ENCODE data around the gene SEC61B.

DNA sequence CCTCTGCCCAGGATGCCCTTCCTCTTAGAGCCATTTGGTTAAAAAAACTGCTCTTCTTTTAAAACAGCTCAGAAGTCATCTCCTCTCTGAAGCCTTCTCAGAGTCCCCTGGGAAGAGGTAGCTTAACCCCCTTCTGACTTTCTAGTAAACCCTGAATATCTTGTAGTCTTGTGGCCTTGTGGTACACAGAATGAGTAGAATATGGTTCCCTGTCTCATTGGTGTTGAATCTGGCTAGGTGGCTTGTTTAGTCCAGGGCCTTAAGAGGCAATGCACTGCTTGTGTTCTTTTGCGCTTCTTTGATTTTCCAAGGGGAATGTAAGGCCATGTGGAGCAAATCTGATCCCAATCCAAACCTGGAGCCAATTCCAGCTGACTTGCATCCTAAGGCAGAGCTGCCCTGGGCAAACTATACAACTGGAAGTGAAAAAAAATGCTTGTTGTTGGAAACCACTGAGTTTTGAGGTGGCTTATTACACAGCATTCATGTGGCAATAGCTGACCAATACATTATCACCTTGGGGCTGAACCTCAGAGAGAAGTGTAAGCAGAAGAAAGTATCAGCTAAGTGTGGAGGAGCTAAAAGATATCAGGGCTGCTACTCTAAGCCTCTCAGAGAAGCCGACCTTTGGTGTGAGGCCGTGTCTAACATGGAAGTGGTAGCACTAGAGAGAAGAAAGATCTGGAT is 31.3 kb upstream of the SEC61B start:
- TF ChIP-seq, protein P1, sequence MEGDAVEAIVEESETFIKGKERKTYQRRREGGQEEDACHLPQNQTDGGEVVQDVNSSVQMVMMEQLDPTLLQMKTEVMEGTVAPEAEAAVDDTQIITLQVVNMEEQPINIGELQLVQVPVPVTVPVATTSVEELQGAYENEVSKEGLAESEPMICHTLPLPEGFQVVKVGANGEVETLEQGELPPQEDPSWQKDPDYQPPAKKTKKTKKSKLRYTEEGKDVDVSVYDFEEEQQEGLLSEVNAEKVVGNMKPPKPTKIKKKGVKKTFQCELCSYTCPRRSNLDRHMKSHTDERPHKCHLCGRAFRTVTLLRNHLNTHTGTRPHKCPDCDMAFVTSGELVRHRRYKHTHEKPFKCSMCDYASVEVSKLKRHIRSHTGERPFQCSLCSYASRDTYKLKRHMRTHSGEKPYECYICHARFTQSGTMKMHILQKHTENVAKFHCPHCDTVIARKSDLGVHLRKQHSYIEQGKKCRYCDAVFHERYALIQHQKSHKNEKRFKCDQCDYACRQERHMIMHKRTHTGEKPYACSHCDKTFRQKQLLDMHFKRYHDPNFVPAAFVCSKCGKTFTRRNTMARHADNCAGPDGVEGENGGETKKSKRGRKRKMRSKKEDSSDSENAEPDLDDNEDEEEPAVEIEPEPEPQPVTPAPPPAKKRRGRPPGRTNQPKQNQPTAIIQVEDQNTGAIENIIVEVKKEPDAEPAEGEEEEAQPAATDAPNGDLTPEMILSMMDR (IDR thresholded peaks at IDR 0.05) = no peak
- no peak for TF ChIP-seq POLR2A (IDR thresholded peaks at IDR 0.05)
